OCI-LY7 (cell line): Measurements from ENCODE around the gene DOK7. TPM values are rescaled to one million over a fixed set of nuclear protein-coding genes. Genes with fewer than 3 reads are reported as not detected.

Experiments
- BruUV-seq: library from RNA; stranded (reverse); fragments of 400-500 nt; replicated peaks from 2 replicates; lab custom pipeline; 2021; lab: Mats Ljungman, UMichigan
- CTCF ChIA-PET: fragments of 300-600 bp; sonication (Branson Sonifier 250); formaldehyde crosslinking; loops from one replicate; lab custom pipeline; 2022; ENCODE audit warnings: antibody characterized with exemption; ENCODE audit not compliant: unreplicated experiment; lab: Charles Lee
- POLR2A ChIA-PET: fragments of 300-600 bp; sonication (Branson Sonifier 250); formaldehyde crosslinking; loops from one replicate; lab custom pipeline; 2022; ENCODE audit warnings: antibody characterized with exemption; lab: Charles Lee
- DNase-seq: peaks from one replicate; pipeline ENCODE4 v3.0.0-alpha.2; 2015; ENCODE audit warnings: low spot score
- H2AFZ ChIP-seq: fragments of 200-600 bp; sonication (generic), shearing (Covaris generic); 2 replicates; pipeline ENCODE4 v1.6.1; 2014; ENCODE audit warnings: mild to moderate bottlenecking, antibody characterized with exemption, low read length, moderate library complexity
- H3K27ac ChIP-seq: fragments of 200-600 bp; sonication (generic); 2 replicates; pipeline ENCODE4 v1.5.1; 2014; ENCODE audit warnings: mixed run types, low read depth, mild to moderate bottlenecking, moderate library complexity, low read length, inconsistent platforms; ENCODE audit not compliant: poor library complexity, severe bottlenecking
- H3K36me3 ChIP-seq: fragments of 200-600 bp; sonication (generic); 2 replicates; pipeline ENCODE4 v1.6.1; 2014; ENCODE audit warnings: mild to moderate bottlenecking, antibody characterized with exemption, low read length, moderate library complexity, mixed read lengths; ENCODE audit not compliant: insufficient read depth
- H3K4me1 ChIP-seq: fragments of 200-600 bp; sonication (generic); 2 replicates; pipeline ENCODE4 v1.5.1; 2014; ENCODE audit warnings: mild to moderate bottlenecking, low read length; ENCODE audit not compliant: insufficient read depth, poor library complexity, severe bottlenecking
- H3K4me2 ChIP-seq: fragments of 200-600 bp; sonication (generic); 2 replicates; pipeline ENCODE4 v1.6.1; 2014; ENCODE audit warnings: mild to moderate bottlenecking, low read length
- H3K4me3 ChIP-seq: fragments of 200-600 bp; sonication (generic); 2 replicates; pipeline ENCODE4 v1.5.1; 2014; ENCODE audit warnings: mild to moderate bottlenecking, low read depth, low read length; ENCODE audit not compliant: poor library complexity, severe bottlenecking
- H3K79me2 ChIP-seq: fragments of 200-600 bp; sonication (generic); 2 replicates; pipeline ENCODE4 v1.6.1; 2016; ENCODE audit warnings: low read depth, mild to moderate bottlenecking, low read length, moderate library complexity, mixed read lengths; ENCODE audit not compliant: insufficient read depth
- H3K9me2 ChIP-seq: fragments of 200-600 bp; sonication (generic); 2 replicates; pipeline ENCODE4 v1.6.1; 2016; ENCODE audit warnings: mild to moderate bottlenecking, low read length, mixed read lengths; ENCODE audit not compliant: insufficient read depth
- H3K9me3 ChIP-seq: fragments of 200-600 bp; sonication (generic); 2 replicates; pipeline ENCODE4 v1.6.1; 2014; ENCODE audit warnings: mild to moderate bottlenecking, mixed run types, low read length, mixed read lengths
- H4K20me1 ChIP-seq: fragments of 200-600 bp; sonication (generic); 2 replicates; pipeline ENCODE4 v1.6.1; 2014; ENCODE audit warnings: mild to moderate bottlenecking, antibody characterized with exemption, low read length, moderate library complexity, mixed read lengths; ENCODE audit not compliant: insufficient read depth
- EZH2phosphoT487 ChIP-seq: fragments of 200-600 bp; sonication (generic); IDR thresholded peaks from 2 replicates; pipeline ENCODE4 v1.6.1; 2018; ENCODE audit warnings: low read depth, borderline replicate concordance, mild to moderate bottlenecking, mixed run types, antibody characterized with exemption, low read length, moderate library complexity, mixed read lengths
- intact Hi-C: fragments of 100-400 bp; cut with micrococcal nuclease; formaldehyde crosslinking; loops from one replicate; pipeline ENCODE4 v1.10.0; 2022; ENCODE audit not compliant: unreplicated experiment
- total RNA-seq, 2 experiments: library from RNA; depleted of rRNA in 1 of 2; stranded (reverse); fragments of >200 nt in 1 of 2; shearing (Covaris generic) in 1 of 2; gene quantifications; 2 replicates each; pipeline ENCODE4 v1.2.3, GENCODE V29; 2014 to 2022
- TF ChIP-seq, protein P1 (sequence below): fragments of 200-600 bp; sonication (generic); conservative IDR thresholded peaks from 2 replicates; pipeline ENCODE4 v1.5.1; 2014; ENCODE audit warnings: mild to moderate bottlenecking, antibody characterized with exemption, low read length, moderate library complexity, mixed read lengths

Gene DOK7
- total RNA-seq, 2 experiments from 2014 or later, result 1.5 TPM; not detected in 1

GRCh38 chr4:3449047-3449573, 14.0 kb upstream of the DOK7 start:
- CTCF ChIA-PET, result no interaction called here
- no TSS peak for BruUV-seq
- intact Hi-C loops, result no loop called here

GRCh38 chr4:3449574-3450534, 13.3 kb upstream of the DOK7 start:
- no peaks in the 10 kb centered on the region for H3K9me3 ChIP-seq
- no peaks in the 10 kb centered on the region for H3K4me1 ChIP-seq
- H2AFZ ChIP-seq, result no peak overlapping the region
- no peak for TF ChIP-seq EZH2phosphoT487
- TF ChIP-seq, protein P1, sequence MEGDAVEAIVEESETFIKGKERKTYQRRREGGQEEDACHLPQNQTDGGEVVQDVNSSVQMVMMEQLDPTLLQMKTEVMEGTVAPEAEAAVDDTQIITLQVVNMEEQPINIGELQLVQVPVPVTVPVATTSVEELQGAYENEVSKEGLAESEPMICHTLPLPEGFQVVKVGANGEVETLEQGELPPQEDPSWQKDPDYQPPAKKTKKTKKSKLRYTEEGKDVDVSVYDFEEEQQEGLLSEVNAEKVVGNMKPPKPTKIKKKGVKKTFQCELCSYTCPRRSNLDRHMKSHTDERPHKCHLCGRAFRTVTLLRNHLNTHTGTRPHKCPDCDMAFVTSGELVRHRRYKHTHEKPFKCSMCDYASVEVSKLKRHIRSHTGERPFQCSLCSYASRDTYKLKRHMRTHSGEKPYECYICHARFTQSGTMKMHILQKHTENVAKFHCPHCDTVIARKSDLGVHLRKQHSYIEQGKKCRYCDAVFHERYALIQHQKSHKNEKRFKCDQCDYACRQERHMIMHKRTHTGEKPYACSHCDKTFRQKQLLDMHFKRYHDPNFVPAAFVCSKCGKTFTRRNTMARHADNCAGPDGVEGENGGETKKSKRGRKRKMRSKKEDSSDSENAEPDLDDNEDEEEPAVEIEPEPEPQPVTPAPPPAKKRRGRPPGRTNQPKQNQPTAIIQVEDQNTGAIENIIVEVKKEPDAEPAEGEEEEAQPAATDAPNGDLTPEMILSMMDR, result no peak
- H4K20me1 ChIP-seq, result no peaks in the 10 kb centered on the region
- intact Hi-C loops, result no loop called here
- ChIA-PET CTCF (no interaction called here), POLR2A (no interaction called here)
- H3K9me2 ChIP-seq, result no peaks in the 10 kb centered on the region
- no peaks in the 10 kb centered on the region for H3K36me3 ChIP-seq
- no peak overlapping the region for H3K4me3 ChIP-seq
- no peak overlapping the region for H3K27ac ChIP-seq
- no peaks in the 10 kb centered on the region for H3K79me2 ChIP-seq
- no peak for DNase-seq
- H3K4me2 ChIP-seq, result no peak overlapping the region
- no TSS peak for BruUV-seq

More at GRCh38 chr4:3449047-3449573, 14.0 kb upstream of the DOK7 start:
- H3K79me2 ChIP-seq, result no peaks in the 10 kb centered on the region
- TF ChIP-seq EZH2phosphoT487, result no peak
- TF ChIP-seq, protein P1, result no peak
- no peaks in the 10 kb centered on the region for H3K9me2 ChIP-seq
- H2AFZ ChIP-seq, result no peak overlapping the region
- H3K9me3 ChIP-seq, result no peaks in the 10 kb centered on the region
- H3K4me3 ChIP-seq, result no peak overlapping the region
- POLR2A ChIA-PET, result no interaction called here
- H3K4me1 ChIP-seq, result no peaks in the 10 kb centered on the region
- no peaks in the 10 kb centered on the region for H3K36me3 ChIP-seq
- DNase-seq, result no peak
- no peak overlapping the region for H3K27ac ChIP-seq
- H4K20me1 ChIP-seq, result no peaks in the 10 kb centered on the region
- no peak overlapping the region for H3K4me2 ChIP-seq

GRCh38 chr4:3450643-3451042, 12.5 kb upstream of the DOK7 start:
- intact Hi-C loops, result no loop called here

More at GRCh38 chr4:3450643-3451042, 12.5 kb upstream of the DOK7 start:
- Histone ChIP-seq H2AFZ (no peak overlapping the region), H3K27ac (no peak overlapping the region), H3K4me3 (no peak overlapping the region), H3K4me2 (no peak overlapping the region), H3K9me3 (no peaks in the 10 kb centered on the region), H4K20me1 (no peaks in the 10 kb centered on the region), H3K9me2 (no peaks in the 10 kb centered on the region), H3K4me1 (no peaks in the 10 kb centered on the region), H3K79me2 (no peaks in the 10 kb centered on the region), H3K36me3 (no peaks in the 10 kb centered on the region)
- no peak for TF ChIP-seq EZH2phosphoT487
- TF ChIP-seq, protein P1, result no peak
- ChIA-PET CTCF (no interaction called here), POLR2A (no interaction called here)
- DNase-seq, result no peak
- BruUV-seq, result no TSS peak
